ENCODE measurements around the gene CUBN.

DNA sequence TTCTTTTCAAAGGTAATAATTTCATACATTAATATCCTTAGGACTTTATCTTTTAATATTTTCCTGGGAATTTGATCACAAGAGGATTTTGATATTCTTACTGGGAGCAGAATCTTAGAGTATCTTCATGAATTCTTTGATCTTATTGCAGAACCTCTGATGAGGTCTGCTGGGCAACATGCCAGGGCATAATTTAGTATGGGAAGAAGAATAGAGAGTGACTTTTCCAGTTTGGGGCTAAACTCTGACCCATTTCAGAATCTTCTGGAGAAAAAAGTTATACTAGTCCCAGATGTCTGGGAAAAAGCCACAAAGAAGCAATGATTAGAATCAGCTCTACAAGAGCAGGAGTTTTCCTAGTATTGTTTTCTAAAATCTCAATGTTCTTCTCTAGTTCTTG lies 284.4 kb downstream of the CUBN start:
- no peak for TF ChIP-seq EZH2 (IDR thresholded peaks at IDR 0.05; ENCODE audit: insufficient read depth, poor library complexity, severe bottlenecking)
- no peak for TF ChIP-seq EZH2phosphoT487 (IDR thresholded peaks at IDR 0.05; ENCODE audit: insufficient read depth, low read depth)
